Measurements from ENCODE around the gene ATAD3C. TPM values are rescaled to one million over a fixed set of nuclear protein-coding genes. Genes with fewer than 3 reads are reported as not detected.
"Not testable (repeated sequence)": the region's sequence is repeated elsewhere in the genome, so short reads cannot be mapped to it uniquely, and the experiment has no call there.

The ATAD3C gene
- total and polyA plus RNA-seq, 7 experiments from 2014 or later: 0.61 to 2.0 (median 1.3) TPM

DNA sequence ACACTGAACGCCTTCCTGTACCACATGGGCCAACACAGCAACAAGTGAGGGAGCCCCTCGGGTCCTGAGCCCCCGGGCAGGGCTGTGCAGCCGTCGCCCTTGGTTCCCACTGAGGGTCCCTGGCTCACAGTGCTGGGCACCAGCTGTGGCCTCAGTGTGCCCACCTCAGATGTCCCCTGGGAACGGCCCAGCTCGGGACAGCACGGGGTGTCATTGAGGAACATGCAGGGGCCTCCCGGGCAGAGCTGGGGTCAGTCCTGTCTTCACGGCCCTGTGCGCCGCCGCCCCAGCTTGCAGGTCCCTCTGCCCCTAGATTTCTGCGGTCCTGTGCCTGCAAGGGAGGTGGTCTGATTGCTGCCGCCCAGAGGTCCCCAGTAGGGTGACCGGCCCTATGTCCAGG is 39.7 kb downstream of the ATAD3C start:
- no peaks in the 10 kb centered on the region for H3K4me1 Mint-ChIP-seq
- no peaks in the 10 kb centered on the region for H3K27me3 Mint-ChIP-seq
- peaks cover 0 to 16% (median 7%) of the 10 kb centered on the region in 11 donors for H3K9me3 Mint-ChIP-seq
- ATAC-seq: no peak
- no peak overlapping the region for H3K4me3 Mint-ChIP-seq
- H3K36me3 Mint-ChIP-seq: peaks cover 5 to 40% (median 21%) of the 10 kb centered on the region in 5 donors
- H3K36me3 ChIP-seq (ENCODE audit: control insufficient read depth in 2 of 3, insufficient read depth in 3 of 3, low read length in 3 of 3): peaks cover 0 to 75% (median 5%) of the 10 kb centered on the region in 3 experiments
- ChIA-PET CTCF (no interaction called here), POLR2A (no interaction called here)
- H3K27me3 ChIP-seq (ENCODE audit: control insufficient read depth in 2 of 2, insufficient read depth in 2 of 2, low read length in 2 of 2): no peaks in the 10 kb centered on the region
- intact Hi-C loops (cut with micrococcal nuclease): no loop called here
- DNase-seq: no peak
- H3K27ac ChIP-seq (ENCODE audit: low read depth, low read length): no peak overlapping the region
- H3K4me1 ChIP-seq (ENCODE audit: control insufficient read depth in 2 of 2, insufficient read depth in 2 of 2, low read length in 2 of 2): no peaks in the 10 kb centered on the region
- H3K27ac Mint-ChIP-seq: no peak overlapping the region
- H3K9me3 ChIP-seq (ENCODE audit: control insufficient read depth in 2 of 3, low read length in 3 of 3): peaks cover 0 to 13% (median 0%) of the 10 kb centered on the region in 3 experiments
- no peak overlapping the region for H3K4me3 ChIP-seq (ENCODE audit: low read length)

- H3K27me3 ChIP-seq (ENCODE audit: control insufficient read depth in 2 of 2, insufficient read depth in 2 of 2, low read length in 2 of 2): no peaks in the 10 kb centered on the region
- Mint-ChIP-seq H3K4me3 (no peak overlapping the region), H3K36me3 (peaks cover 5 to 45% (median 21%) of the 10 kb centered on the region in 5 donors), H3K4me1 (no peaks in the 10 kb centered on the region), H3K27ac (no peak overlapping the region), H3K27me3 (no peaks in the 10 kb centered on the region), H3K9me3 (peaks cover 0 to 16% (median 7%) of the 10 kb centered on the region in 11 donors)
- DNase-seq (no peak), ATAC-seq (no peak)
- H3K27ac ChIP-seq (ENCODE audit: low read depth, low read length): no peak overlapping the region
- H3K4me1 ChIP-seq (ENCODE audit: control insufficient read depth in 2 of 2, insufficient read depth in 2 of 2, low read length in 2 of 2): no peaks in the 10 kb centered on the region
- ChIA-PET POLR2A (no interaction called here), CTCF (no interaction called here)
- intact Hi-C loops (cut with micrococcal nuclease): no loop called here
- H3K9me3 ChIP-seq (ENCODE audit: control insufficient read depth in 2 of 3, low read length in 3 of 3): peaks cover 0 to 13% (median 0%) of the 10 kb centered on the region in 3 experiments
- H3K36me3 ChIP-seq (ENCODE audit: control insufficient read depth in 2 of 3, insufficient read depth in 3 of 3, low read length in 3 of 3): peaks cover 0 to 71% (median 5%) of the 10 kb centered on the region in 3 experiments
- H3K4me3 ChIP-seq (ENCODE audit: low read length): no peak overlapping the region
These were observed 40.4 kb downstream of the ATAD3C start for GRCh38 chr1:1489861-1490260.

DNA sequence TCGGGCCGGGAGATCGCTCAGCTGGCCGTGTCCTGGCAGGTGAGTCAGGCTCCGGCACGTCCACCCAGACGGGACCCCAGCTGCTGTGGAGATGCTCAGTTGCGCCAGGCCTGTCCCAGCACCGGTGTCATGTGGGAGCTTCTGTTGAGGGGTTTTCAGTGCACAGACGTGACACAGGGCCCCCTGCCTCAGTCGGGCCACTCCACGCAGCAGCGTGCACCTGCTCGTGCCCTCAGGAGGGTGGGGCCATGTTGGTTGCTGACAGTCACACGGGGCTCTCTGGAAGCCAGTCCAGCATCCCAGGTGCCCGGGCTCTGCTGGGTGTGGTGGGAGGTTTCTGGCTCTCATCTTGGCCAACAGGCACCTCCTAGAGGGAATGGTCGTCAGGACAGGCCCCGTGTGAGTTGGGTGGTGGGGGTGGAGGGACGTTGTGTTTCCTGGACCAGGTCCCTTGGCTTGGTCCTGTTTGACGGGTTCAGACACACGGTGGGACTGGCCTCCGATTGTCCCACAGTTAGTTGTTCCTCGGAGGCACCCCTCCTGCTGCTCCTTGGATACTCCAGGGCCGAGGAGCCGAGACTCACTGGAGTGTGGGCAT is 41.2 kb downstream of the ATAD3C start:
- CTCF ChIA-PET: no interaction called here
- peaks cover 0 to 13% (median 0%) of the 10 kb centered on the region in 3 experiments for H3K9me3 ChIP-seq (ENCODE audit: control insufficient read depth in 2 of 3, low read length in 3 of 3)
- no peaks in the 10 kb centered on the region for H3K27me3 Mint-ChIP-seq
- ATAC-seq: no peak
- intact Hi-C loops (cut with micrococcal nuclease): no loop called here
- no peak overlapping the region for H3K27ac ChIP-seq (ENCODE audit: low read depth, low read length)
- H3K9me3 Mint-ChIP-seq: peaks cover 0 to 16% (median 7%) of the 10 kb centered on the region in 11 donors
- H3K27me3 ChIP-seq (ENCODE audit: control insufficient read depth in 2 of 2, insufficient read depth in 2 of 2, low read length in 2 of 2): no peaks in the 10 kb centered on the region
- H3K27ac Mint-ChIP-seq: no peak overlapping the region
- no peaks in the 10 kb centered on the region for H3K4me1 Mint-ChIP-seq
- H3K4me3 ChIP-seq (ENCODE audit: low read length): no peak overlapping the region
- peaks cover 0 to 75% (median 5%) of the 10 kb centered on the region in 3 experiments for H3K36me3 ChIP-seq (ENCODE audit: control insufficient read depth in 2 of 3, insufficient read depth in 3 of 3, low read length in 3 of 3)
- H3K4me3 Mint-ChIP-seq: no peak overlapping the region
- H3K4me1 ChIP-seq (ENCODE audit: control insufficient read depth in 2 of 2, insufficient read depth in 2 of 2, low read length in 2 of 2): no peaks in the 10 kb centered on the region
- peaks cover 5 to 45% (median 21%) of the 10 kb centered on the region in 5 donors for H3K36me3 Mint-ChIP-seq
- POLR2A ChIA-PET: no interaction called here
- no peak for DNase-seq

GRCh38 chr1:1491601-1492000 is 42.1 kb downstream of the ATAD3C start:
- no peak overlapping the region for H3K27ac Mint-ChIP-seq
- H3K36me3 ChIP-seq (ENCODE audit: control insufficient read depth in 2 of 3, insufficient read depth in 3 of 3, low read length in 3 of 3): peaks cover 0 to 75% (median 5%) of the 10 kb centered on the region in 3 experiments
- H3K36me3 Mint-ChIP-seq: peaks cover 5 to 45% (median 21%) of the 10 kb centered on the region in 5 donors

DNA sequence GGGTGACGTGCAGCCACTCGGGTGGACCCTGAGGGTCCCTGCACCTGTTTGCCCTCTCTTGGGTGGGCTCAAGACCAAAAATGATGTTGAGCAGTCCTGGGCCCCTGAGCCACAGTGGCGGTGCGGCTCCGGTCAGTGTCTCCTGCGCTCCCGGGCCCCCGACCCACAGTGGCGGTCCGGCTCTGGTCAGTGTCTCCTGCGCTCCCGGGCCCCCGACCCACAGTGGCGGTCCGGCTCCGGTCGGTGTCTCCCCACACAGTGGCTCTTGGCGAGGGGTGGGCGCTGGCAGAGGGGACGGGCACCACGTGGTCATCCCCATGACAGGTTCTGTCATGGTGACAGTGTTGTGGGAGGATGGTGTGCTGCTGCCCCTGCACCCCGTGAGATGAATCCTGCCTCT is 44.8 kb downstream of the ATAD3C start:
- H3K4me3 Mint-ChIP-seq; CTCF ChIA-PET; H3K4me3 ChIP-seq (ENCODE audit: low read length); intact Hi-C loops (cut with micrococcal nuclease); ATAC-seq; H3K27me3 ChIP-seq (ENCODE audit: control insufficient read depth in 2 of 2, insufficient read depth in 2 of 2, low read length in 2 of 2); H3K27ac Mint-ChIP-seq; POLR2A ChIA-PET; DNase-seq; H3K4me1 ChIP-seq (ENCODE audit: control insufficient read depth in 2 of 2, insufficient read depth in 2 of 2, low read length in 2 of 2); H3K27me3 Mint-ChIP-seq; H3K27ac ChIP-seq (ENCODE audit: low read depth, low read length); H3K4me1 Mint-ChIP-seq: not testable (repeated sequence)
- H3K36me3 ChIP-seq (ENCODE audit: control insufficient read depth in 2 of 3, insufficient read depth in 3 of 3, low read length in 3 of 3): peaks cover 0 to 56% (median 0%) of the 10 kb centered on the region in 3 experiments
- peaks cover 0 to 16% (median 7%) of the 10 kb centered on the region in 11 donors for H3K9me3 Mint-ChIP-seq
- peaks cover 5 to 45% (median 21%) of the 10 kb centered on the region in 5 donors for H3K36me3 Mint-ChIP-seq
- H3K9me3 ChIP-seq (ENCODE audit: control insufficient read depth in 2 of 3, low read length in 3 of 3): peaks cover 0 to 13% (median 0%) of the 10 kb centered on the region in 3 experiments

More at GRCh38 chr1:1491601-1492000, 42.1 kb downstream of the ATAD3C start:
- no peak overlapping the region for H3K4me3 ChIP-seq (ENCODE audit: low read length)
- H3K4me3 Mint-ChIP-seq: no peak overlapping the region
- ChIA-PET CTCF (no interaction called here), POLR2A (no interaction called here)
- H3K27me3 Mint-ChIP-seq: no peaks in the 10 kb centered on the region
- DNase-seq: no peak
- peaks cover 0 to 13% (median 0%) of the 10 kb centered on the region in 3 experiments for H3K9me3 ChIP-seq (ENCODE audit: control insufficient read depth in 2 of 3, low read length in 3 of 3)
- H3K4me1 Mint-ChIP-seq: no peaks in the 10 kb centered on the region
- peaks cover 0 to 16% (median 7%) of the 10 kb centered on the region in 11 donors for H3K9me3 Mint-ChIP-seq
- H3K27ac ChIP-seq (ENCODE audit: low read depth, low read length): no peak overlapping the region
- no peaks in the 10 kb centered on the region for H3K4me1 ChIP-seq (ENCODE audit: control insufficient read depth in 2 of 2, insufficient read depth in 2 of 2, low read length in 2 of 2)
- intact Hi-C loops (cut with micrococcal nuclease): no loop called here
- no peaks in the 10 kb centered on the region for H3K27me3 ChIP-seq (ENCODE audit: control insufficient read depth in 2 of 2, insufficient read depth in 2 of 2, low read length in 2 of 2)
- ATAC-seq: no peak

DNA sequence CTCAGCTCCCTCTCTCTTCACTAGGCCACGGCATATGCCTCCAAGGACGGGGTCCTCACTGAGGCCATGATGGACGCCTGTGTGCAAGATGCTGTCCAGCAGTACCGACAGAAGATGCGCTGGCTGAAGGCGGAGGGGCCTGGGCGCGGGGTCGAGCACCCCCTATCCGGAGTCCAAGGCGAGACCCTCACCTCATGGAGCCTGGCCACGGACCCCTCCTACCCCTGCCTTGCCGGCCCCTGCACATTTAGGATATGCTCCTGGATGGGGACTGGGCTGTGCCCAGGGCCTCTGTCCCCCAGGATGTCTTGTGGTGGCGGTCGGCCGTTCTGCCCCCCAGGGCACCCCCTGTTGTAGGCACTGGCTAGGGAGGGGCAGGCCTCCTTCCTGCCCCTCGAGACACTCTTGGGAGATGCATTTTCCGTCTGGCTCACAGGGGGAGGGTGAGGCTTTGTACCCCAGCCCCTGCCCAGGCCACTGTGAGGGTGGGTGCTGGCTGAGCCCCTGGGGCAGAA is 46.0 kb downstream of the ATAD3C start:
- peaks cover 5 to 35% (median 21%) of the 10 kb centered on the region in 5 donors for H3K36me3 Mint-ChIP-seq
- Histone ChIP-seq H3K9me3 (ENCODE audit: control insufficient read depth in 2 of 3, low read length in 3 of 3) (peaks cover 0 to 13% (median 0%) of the 10 kb centered on the region in 3 experiments), H3K36me3 (ENCODE audit: control insufficient read depth in 2 of 3, insufficient read depth in 3 of 3, low read length in 3 of 3) (peaks cover 0 to 44% (median 0%) of the 10 kb centered on the region in 3 experiments)
- H3K4me1 ChIP-seq (ENCODE audit: control insufficient read depth in 2 of 2, insufficient read depth in 2 of 2, low read length in 2 of 2); H3K4me3 Mint-ChIP-seq; H3K4me3 ChIP-seq (ENCODE audit: low read length); H3K27ac Mint-ChIP-seq; CTCF ChIA-PET; ATAC-seq; H3K27me3 ChIP-seq (ENCODE audit: control insufficient read depth in 2 of 2, insufficient read depth in 2 of 2, low read length in 2 of 2); DNase-seq; H3K27ac ChIP-seq (ENCODE audit: low read depth, low read length); POLR2A ChIA-PET; H3K27me3 Mint-ChIP-seq; intact Hi-C loops (cut with micrococcal nuclease); H3K4me1 Mint-ChIP-seq: not testable (repeated sequence)
- peaks cover 0 to 16% (median 7%) of the 10 kb centered on the region in 11 donors for H3K9me3 Mint-ChIP-seq
